Calu3 (cell line): Measurements from ENCODE around the gene TCF4. TPM values are rescaled to one million over a fixed set of nuclear protein-coding genes. Genes with fewer than 3 reads are reported as not detected.

Experiments
- BruUV-seq: library from RNA; stranded (reverse); fragments of 400-500 nt; replicated peaks from 2 replicates; lab custom pipeline; 2021; lab: Mats Ljungman, UMichigan
- CTCF ChIA-PET: fragments of 300-600 bp; sonication (Branson Sonifier 250); formaldehyde crosslinking; loops from one replicate; lab custom pipeline; 2022; ENCODE audit warnings: antibody characterized with exemption; lab: Charles Lee
- DNase-seq: peaks from one replicate; pipeline ENCODE4 v3.0.0; 2022
- H3K27ac Mint-ChIP-seq: one replicate; pipeline ENCODE4 v1.8.0; 2022; ENCODE audit warnings: mixed read lengths; ENCODE audit not compliant: unreplicated experiment
- H3K27me3 Mint-ChIP-seq: one replicate; pipeline ENCODE4 v1.8.0; 2022; ENCODE audit warnings: mixed read lengths; ENCODE audit not compliant: unreplicated experiment
- H3K36me3 Mint-ChIP-seq: one replicate; pipeline ENCODE4 v1.8.0; 2022; ENCODE audit warnings: mild to moderate bottlenecking, moderate library complexity, mixed read lengths; ENCODE audit not compliant: insufficient read depth, unreplicated experiment
- H3K4me1 Mint-ChIP-seq: one replicate; pipeline ENCODE4 v1.8.0; 2022; ENCODE audit warnings: mild to moderate bottlenecking, low read depth, mixed read lengths; ENCODE audit not compliant: unreplicated experiment
- H3K4me3 Mint-ChIP-seq: one replicate; pipeline ENCODE4 v1.8.0; 2022; ENCODE audit warnings: mild to moderate bottlenecking, low read depth, moderate library complexity, mixed read lengths; ENCODE audit not compliant: unreplicated experiment
- H3K9me3 Mint-ChIP-seq: one replicate; pipeline ENCODE4 v1.8.0; 2022; ENCODE audit warnings: low read depth, mixed read lengths; ENCODE audit not compliant: unreplicated experiment
- intact Hi-C: fragments of 100-400 bp; cut with micrococcal nuclease; formaldehyde crosslinking; loops from one replicate; pipeline ENCODE4 v1.10.0; 2022; ENCODE audit not compliant: unreplicated experiment
- total RNA-seq: library from RNA; stranded (reverse); gene quantifications from 2 replicates; pipeline ENCODE4 v1.2.3, GENCODE V29; 2022
- TF ChIP-seq, protein P1 (sequence below): fragments of 200-600 bp; IDR thresholded peaks from one replicate; pipeline ENCODE4 v1.8.0; 2022; ENCODE audit warnings: antibody characterized with exemption; ENCODE audit not compliant: unreplicated experiment

The TCF4 gene
- total RNA-seq, 1 experiment from 2014 or later: 0.21 TPM

DNA sequence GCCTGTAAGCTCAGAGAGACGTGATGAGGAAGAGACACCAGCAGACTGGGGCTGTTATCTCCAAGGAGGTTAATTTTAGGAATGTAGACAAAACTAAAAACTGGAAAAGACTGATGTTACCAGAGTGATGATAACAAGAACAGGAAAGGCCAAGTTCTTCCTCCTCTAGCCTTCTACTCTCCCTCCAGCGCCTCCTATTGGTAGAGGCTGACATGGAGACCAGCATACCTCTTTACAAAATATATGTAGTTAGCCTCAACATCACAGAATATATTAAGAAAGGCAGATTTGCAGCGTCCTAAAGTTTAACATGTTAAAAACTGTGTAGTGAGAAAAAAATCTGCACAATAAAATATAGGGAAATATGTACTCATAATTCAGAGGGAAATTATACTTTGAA is 66.0 kb downstream of the TCF4 start:
- Mint-ChIP-seq H3K9me3 (no peaks in the 10 kb centered on the region), H3K4me3 (no peak overlapping the region), H3K27me3 (no peaks in the 10 kb centered on the region), H3K4me1 (no peaks in the 10 kb centered on the region), H3K27ac (no peak overlapping the region), H3K36me3 (no peaks in the 10 kb centered on the region)
- TF ChIP-seq, protein P1, sequence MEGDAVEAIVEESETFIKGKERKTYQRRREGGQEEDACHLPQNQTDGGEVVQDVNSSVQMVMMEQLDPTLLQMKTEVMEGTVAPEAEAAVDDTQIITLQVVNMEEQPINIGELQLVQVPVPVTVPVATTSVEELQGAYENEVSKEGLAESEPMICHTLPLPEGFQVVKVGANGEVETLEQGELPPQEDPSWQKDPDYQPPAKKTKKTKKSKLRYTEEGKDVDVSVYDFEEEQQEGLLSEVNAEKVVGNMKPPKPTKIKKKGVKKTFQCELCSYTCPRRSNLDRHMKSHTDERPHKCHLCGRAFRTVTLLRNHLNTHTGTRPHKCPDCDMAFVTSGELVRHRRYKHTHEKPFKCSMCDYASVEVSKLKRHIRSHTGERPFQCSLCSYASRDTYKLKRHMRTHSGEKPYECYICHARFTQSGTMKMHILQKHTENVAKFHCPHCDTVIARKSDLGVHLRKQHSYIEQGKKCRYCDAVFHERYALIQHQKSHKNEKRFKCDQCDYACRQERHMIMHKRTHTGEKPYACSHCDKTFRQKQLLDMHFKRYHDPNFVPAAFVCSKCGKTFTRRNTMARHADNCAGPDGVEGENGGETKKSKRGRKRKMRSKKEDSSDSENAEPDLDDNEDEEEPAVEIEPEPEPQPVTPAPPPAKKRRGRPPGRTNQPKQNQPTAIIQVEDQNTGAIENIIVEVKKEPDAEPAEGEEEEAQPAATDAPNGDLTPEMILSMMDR: peak; percentile 35
- no TSS peak for BruUV-seq
- peak; percentile 20 for DNase-seq
- intact Hi-C loops: no loop called here
- CTCF ChIA-PET: no interaction called here

DNA sequence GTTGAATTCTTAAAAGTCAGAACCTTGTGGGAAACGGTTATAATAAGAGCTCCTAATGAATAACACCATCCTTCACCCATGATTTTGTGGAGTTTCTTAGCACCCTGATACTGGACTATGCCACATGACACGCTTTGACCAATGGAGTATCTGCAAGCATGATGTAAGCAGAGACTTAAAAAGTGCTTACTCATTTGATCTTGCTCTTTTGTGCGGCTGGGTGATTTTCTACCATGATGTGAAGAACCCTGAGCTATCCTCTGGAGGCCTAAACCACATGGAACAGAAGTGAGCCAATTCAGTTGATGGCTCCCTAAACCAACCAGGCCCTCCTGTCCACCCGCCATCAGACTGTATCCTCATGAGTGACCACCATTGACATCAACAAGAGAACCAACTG is 70.9 kb downstream of the TCF4 start:
- no peak overlapping the region for H3K4me3 Mint-ChIP-seq
- BruUV-seq: no TSS peak
- H3K27ac Mint-ChIP-seq: no peak overlapping the region
- TF ChIP-seq, protein P1: no peak
- H3K4me1 Mint-ChIP-seq: no peaks in the 10 kb centered on the region
- DNase-seq: no peak
- CTCF ChIA-PET: no interaction called here
- no peaks in the 10 kb centered on the region for H3K36me3 Mint-ChIP-seq
- no peaks in the 10 kb centered on the region for H3K27me3 Mint-ChIP-seq
- H3K9me3 Mint-ChIP-seq: no peaks in the 10 kb centered on the region
- intact Hi-C loops: no loop called here

DNA sequence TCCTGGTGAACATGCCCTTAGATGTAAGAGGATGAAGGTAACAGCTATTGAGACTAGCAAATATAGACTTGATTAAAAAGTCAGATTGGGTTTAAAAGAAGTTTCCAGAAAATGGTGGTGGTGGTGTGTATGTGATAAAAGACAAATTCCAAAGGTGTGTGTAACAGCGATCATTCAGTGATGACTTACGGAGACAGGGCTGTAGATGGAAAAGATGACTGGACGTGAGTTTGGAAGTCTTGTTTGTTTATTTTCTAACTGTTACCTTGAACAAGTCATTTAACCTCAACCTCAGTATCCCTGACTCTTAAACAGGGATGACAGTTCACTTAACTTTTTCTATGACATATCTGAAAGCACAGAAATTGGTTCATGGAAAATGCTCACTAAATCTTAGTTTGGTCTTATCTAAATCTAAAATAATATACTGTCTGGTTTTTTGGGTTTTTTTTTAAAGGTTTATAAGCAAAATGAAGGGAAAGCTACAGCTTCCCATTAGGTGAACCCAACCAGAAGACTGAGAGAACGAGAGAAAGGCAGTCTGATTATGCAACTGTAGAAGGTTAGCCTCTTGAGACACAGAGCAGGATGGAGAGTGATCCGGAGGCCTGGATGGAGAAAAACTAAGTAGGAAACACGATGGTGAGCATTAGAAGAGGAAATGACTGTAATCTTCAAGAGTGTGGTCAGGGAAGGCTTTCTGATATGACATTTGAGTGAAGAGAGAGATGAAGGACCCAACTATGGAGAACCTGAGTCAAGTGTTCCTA is 71.9 kb downstream of the TCF4 start:
- no peak overlapping the region for H3K4me3 Mint-ChIP-seq
- no peak overlapping the region for H3K27ac Mint-ChIP-seq
- CTCF ChIA-PET: no interaction called here
- no peak for DNase-seq
- H3K9me3 Mint-ChIP-seq: no peaks in the 10 kb centered on the region
- BruUV-seq: no TSS peak
- TF ChIP-seq, protein P1: no peak
- intact Hi-C loops: no loop called here
- no peaks in the 10 kb centered on the region for H3K36me3 Mint-ChIP-seq
- no peaks in the 10 kb centered on the region for H3K4me1 Mint-ChIP-seq
- no peaks in the 10 kb centered on the region for H3K27me3 Mint-ChIP-seq

DNA sequence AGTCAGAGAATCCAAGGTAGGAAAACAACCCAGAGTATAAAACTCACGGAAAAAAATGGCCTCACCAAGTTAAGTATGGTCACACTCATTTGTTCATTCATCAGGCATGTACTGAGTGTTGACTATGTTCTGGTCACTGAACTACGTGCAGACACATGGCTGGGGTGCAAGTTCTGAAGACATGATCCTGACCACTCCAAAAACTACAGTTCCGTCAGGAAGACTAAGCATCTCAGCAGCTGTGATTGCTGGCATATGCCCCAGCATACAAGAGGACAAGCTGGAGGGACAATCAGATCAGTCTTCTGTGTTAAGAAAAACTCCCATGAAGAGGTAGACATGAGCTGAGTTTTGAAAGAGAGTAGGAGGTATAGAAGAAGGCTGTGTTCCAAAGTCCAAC is 72.8 kb downstream of the TCF4 start:
- no peaks in the 10 kb centered on the region for H3K27me3 Mint-ChIP-seq
- TF ChIP-seq, protein P1: no peak

More for the DNA sequence above, 72.8 kb downstream of the TCF4 start:
- intact Hi-C loops: no loop called here
- no peaks in the 10 kb centered on the region for H3K36me3 Mint-ChIP-seq
- BruUV-seq: no TSS peak
- H3K9me3 Mint-ChIP-seq: no peaks in the 10 kb centered on the region
- CTCF ChIA-PET: no interaction called here
- H3K4me1 Mint-ChIP-seq: no peaks in the 10 kb centered on the region
- no peak overlapping the region for H3K4me3 Mint-ChIP-seq
- H3K27ac Mint-ChIP-seq: no peak overlapping the region
- no peak for DNase-seq
